ENCODE measurements around the gene IL1RN. TPM values are rescaled to one million over a fixed set of nuclear protein-coding genes. Genes with fewer than 3 reads are reported as not detected.

IL1RN gene
- total RNA-seq, 1 donor from 2014 or later = not detected

DNA sequence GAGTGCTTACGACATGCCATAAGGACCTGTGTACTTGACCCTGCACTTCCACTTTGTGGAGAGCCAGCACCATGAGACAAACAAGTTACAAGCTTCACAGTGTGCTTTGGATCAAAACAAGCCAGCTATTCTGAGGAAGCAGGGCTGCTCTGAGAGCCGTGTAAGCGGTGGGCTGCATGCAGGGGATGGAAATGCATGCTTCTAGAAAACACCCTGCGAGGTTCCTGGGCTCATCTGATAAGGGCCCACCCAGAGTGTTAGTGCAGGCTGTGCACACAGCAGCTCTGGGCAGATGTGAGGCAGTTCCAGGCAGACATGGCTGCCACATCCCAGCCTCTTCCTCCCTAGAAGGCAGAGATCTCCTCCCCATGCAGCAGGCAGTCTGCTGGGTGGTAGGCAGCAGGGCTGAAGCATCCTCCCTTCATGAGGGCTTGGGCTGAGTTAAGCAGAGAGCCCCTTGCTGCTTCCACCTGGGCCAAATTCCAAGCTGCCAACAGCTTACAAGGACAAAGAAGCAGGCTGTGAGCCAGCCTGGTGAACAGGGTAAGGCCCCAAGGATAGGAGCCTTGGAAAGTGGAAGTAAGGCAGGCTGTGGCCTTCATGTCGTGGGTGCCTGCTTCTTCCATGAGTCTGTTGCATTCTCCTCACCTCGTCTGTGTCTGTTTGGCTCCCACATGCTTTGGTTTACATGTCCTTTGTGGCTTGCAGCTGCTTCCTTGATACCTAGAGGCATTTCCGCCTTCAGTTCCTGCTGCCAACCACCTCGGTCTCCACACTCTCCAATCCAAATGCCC is 54.1 kb downstream of the IL1RN start:
- no peak overlapping the region for H3K27ac Mint-ChIP-seq (ENCODE audit: unreplicated experiment)
- H3K4me3 Mint-ChIP-seq (ENCODE audit: unreplicated experiment) = no peak overlapping the region
- no peaks in the 10 kb centered on the region for H3K27me3 Mint-ChIP-seq (ENCODE audit: unreplicated experiment)
- no peaks in the 10 kb centered on the region for H3K9me3 Mint-ChIP-seq (ENCODE audit: unreplicated experiment)
- DNase-seq (ENCODE audit: extremely low spot score, unreplicated experiment) = no peak
- TF ChIP-seq, protein P1, sequence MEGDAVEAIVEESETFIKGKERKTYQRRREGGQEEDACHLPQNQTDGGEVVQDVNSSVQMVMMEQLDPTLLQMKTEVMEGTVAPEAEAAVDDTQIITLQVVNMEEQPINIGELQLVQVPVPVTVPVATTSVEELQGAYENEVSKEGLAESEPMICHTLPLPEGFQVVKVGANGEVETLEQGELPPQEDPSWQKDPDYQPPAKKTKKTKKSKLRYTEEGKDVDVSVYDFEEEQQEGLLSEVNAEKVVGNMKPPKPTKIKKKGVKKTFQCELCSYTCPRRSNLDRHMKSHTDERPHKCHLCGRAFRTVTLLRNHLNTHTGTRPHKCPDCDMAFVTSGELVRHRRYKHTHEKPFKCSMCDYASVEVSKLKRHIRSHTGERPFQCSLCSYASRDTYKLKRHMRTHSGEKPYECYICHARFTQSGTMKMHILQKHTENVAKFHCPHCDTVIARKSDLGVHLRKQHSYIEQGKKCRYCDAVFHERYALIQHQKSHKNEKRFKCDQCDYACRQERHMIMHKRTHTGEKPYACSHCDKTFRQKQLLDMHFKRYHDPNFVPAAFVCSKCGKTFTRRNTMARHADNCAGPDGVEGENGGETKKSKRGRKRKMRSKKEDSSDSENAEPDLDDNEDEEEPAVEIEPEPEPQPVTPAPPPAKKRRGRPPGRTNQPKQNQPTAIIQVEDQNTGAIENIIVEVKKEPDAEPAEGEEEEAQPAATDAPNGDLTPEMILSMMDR (IDR thresholded peaks at IDR 0.05) = no peak
- H3K4me1 Mint-ChIP-seq (ENCODE audit: unreplicated experiment) = peaks cover 14% of the 10 kb centered on the region
- no peaks in the 10 kb centered on the region for H3K36me3 Mint-ChIP-seq (ENCODE audit: unreplicated experiment)

DNA sequence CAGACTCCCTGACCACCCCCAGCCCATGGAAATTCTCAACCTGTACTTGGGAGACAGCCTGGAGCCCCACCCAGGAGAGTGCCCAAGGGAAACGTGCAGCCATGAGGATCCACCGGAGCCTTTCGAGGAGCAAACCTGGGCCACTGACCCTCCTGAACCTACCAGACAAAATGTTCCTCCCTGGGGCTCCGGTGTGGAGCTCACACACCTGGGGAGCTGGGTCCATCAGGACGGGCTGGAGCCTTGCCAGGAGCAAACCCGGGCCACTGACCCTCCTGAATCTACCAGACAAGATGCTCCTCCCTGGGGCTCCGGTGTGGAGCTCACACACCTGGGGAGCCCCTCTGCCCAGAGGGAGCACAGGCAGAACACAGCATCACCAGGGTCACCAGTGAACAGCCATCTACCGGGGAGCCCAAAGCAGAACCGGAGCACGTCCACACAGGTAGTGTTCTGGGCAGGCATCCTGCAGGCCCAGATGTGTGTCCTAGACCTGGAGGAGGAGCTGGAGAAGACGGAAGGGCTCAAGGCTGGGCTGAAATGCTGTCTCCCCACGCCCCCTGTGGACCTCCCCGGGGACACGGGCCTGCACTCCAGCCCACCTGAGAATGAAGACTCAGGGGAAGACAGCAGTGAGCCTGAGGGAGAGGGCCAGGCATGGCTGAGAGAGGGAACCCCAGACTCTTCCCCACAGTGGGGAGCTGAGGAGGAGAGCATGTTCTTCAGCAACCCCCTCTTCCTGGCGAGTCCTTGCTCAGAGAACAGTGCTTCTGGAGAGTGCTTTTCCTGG is 55.3 kb downstream of the IL1RN start:
- peaks cover 14% of the 10 kb centered on the region for H3K4me1 Mint-ChIP-seq (ENCODE audit: unreplicated experiment)
- TF ChIP-seq, protein P1 (IDR thresholded peaks at IDR 0.05) = no peak

DNA sequence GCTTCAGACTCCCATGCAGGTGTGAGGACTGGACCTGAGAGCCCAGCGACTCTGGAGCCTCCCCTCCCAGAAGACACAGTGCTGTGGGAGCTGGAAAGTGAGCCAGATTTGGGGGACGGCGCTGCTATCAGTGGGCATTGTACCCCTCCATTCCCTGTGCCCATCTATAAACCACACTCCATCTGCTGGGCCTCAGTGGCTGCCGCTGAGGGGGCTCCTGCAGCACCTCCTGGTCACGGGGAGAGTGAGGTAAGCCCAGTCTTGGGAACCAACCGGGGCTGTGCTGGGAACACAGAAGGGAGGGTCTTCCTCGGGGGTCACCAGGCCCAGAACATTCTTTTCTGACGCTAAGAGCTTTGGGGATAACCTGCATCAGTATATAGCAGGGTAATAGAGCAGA is 55.9 kb downstream of the IL1RN start:
- DNase-seq (ENCODE audit: extremely low spot score, unreplicated experiment) = no peak
- no peaks in the 10 kb centered on the region for H3K9me3 Mint-ChIP-seq (ENCODE audit: unreplicated experiment)
- H3K4me1 Mint-ChIP-seq (ENCODE audit: unreplicated experiment) = peaks cover 14% of the 10 kb centered on the region
- H3K4me3 Mint-ChIP-seq (ENCODE audit: unreplicated experiment) = no peak overlapping the region
- TF ChIP-seq, protein P1 (IDR thresholded peaks at IDR 0.05) = no peak
- no peak overlapping the region for H3K27ac Mint-ChIP-seq (ENCODE audit: unreplicated experiment)
- no peaks in the 10 kb centered on the region for H3K36me3 Mint-ChIP-seq (ENCODE audit: unreplicated experiment)
- H3K27me3 Mint-ChIP-seq (ENCODE audit: unreplicated experiment) = no peaks in the 10 kb centered on the region

More for the DNA sequence above, 55.3 kb downstream of the IL1RN start:
- Mint-ChIP-seq H3K27me3 (ENCODE audit: unreplicated experiment) (no peaks in the 10 kb centered on the region), H3K4me3 (ENCODE audit: unreplicated experiment) (no peak overlapping the region), H3K27ac (ENCODE audit: unreplicated experiment) (no peak overlapping the region), H3K9me3 (ENCODE audit: unreplicated experiment) (no peaks in the 10 kb centered on the region), H3K36me3 (ENCODE audit: unreplicated experiment) (no peaks in the 10 kb centered on the region)
- no peak for DNase-seq (ENCODE audit: extremely low spot score, unreplicated experiment)

Other genes with a start within 250 kb of the IL1RN start
- not detected in 2 replicates for gene IL37, start 216.4 kb upstream of the IL1RN start, total RNA-seq
- gene IL36G, start 149.6 kb upstream of the IL1RN start, total RNA-seq = not detected in 2 replicates
- not detected in 2 replicates for gene IL36A, start 122.1 kb upstream of the IL1RN start, total RNA-seq
- gene IL36B, start 74.7 kb upstream of the IL1RN start, total RNA-seq = not detected in 2 replicates
- gene IL36RN, start 68.4 kb upstream of the IL1RN start, total RNA-seq = not detected in 2 replicates
- gene IL1F10, start 59.6 kb upstream of the IL1RN start, total RNA-seq = not detected in 2 replicates
- 6.3 and 8.9 TPM in 2 replicates for gene PSD4, start 46.4 kb downstream of the IL1RN start, total RNA-seq
- not detected in 2 replicates for gene PAX8, start 151.3 kb downstream of the IL1RN start, total RNA-seq

All from osteocyte (in vitro differentiated cells).